SU-DHL-6 (cell line): ENCODE measurements around the gene FBXO11.

Experiments
- H2AFZ ChIP-seq: fragments of 200-600 bp; sonication (generic); 2 replicates; pipeline ENCODE4 v1.6.1; 2014; ENCODE audit warnings: low read depth, mild to moderate bottlenecking, moderate library complexity, mixed read lengths, antibody characterized with exemption, low read length; ENCODE audit not compliant: severe bottlenecking
- H3F3A ChIP-seq: fragments of 200-600 bp; shearing (Covaris generic); 2 replicates; pipeline ENCODE4 v1.6.0; 2016; ENCODE audit warnings: antibody characterized with exemption, mild to moderate bottlenecking; ENCODE audit not compliant: insufficient read depth
- H3K27ac ChIP-seq: fragments of 200-600 bp; sonication (generic); 2 replicates; pipeline ENCODE4 v1.5.1; 2016; ENCODE audit warnings: low read depth, mild to moderate bottlenecking, low read length, moderate library complexity, mixed read lengths
- H3K27me3 ChIP-seq: fragments of 200-600 bp; sonication (generic), shearing (Covaris generic); 2 replicates; pipeline ENCODE4 v1.6.0; 2014; ENCODE audit warnings: mild to moderate bottlenecking, low read length
- H3K36me3 ChIP-seq: fragments of 200-600 bp; sonication (generic); 2 replicates; pipeline ENCODE4 v1.6.1; 2014; ENCODE audit warnings: mild to moderate bottlenecking, low read length, mixed read lengths
- H3K4me2 ChIP-seq: fragments of 300-600, 200-600 bp; shearing (Covaris generic), sonication (generic); 2 replicates; pipeline ENCODE4 v1.6.0; 2014; ENCODE audit warnings: low read length, low read depth, mild to moderate bottlenecking; ENCODE audit not compliant: poor library complexity, severe bottlenecking
- H3K4me3 ChIP-seq: fragments of 200-600 bp; sonication (generic); 2 replicates; pipeline ENCODE4 v1.5.1; 2014; ENCODE audit warnings: antibody characterized with exemption, low read length, mild to moderate bottlenecking, mixed read lengths; ENCODE audit not compliant: insufficient read depth, poor library complexity, severe bottlenecking
- H3K79me2 ChIP-seq: fragments of 200-600 bp; sonication (generic); 2 replicates; pipeline ENCODE4 v1.6.1; 2014; ENCODE audit warnings: mild to moderate bottlenecking, low read length, moderate library complexity; ENCODE audit not compliant: insufficient read depth
- H3K9ac ChIP-seq: fragments of 200-600 bp; sonication (generic); 2 replicates; pipeline ENCODE4 v1.7.0; 2014; ENCODE audit warnings: mild to moderate bottlenecking, low read length
- H3K9me2 ChIP-seq: fragments of 200-600 bp; sonication (generic); replicated peaks from 2 replicates; pipeline ENCODE4 v1.6.1; 2014; ENCODE audit warnings: low read length; ENCODE audit not compliant: insufficient read depth
- H3K9me3 ChIP-seq: fragments of 200-600 bp; sonication (generic); 2 replicates; pipeline ENCODE4 v1.6.1; 2014; ENCODE audit warnings: low read length, mixed read lengths; ENCODE audit not compliant: insufficient read depth
- H4K20me1 ChIP-seq: fragments of 200-600 bp; sonication (generic); 2 replicates; pipeline ENCODE4 v1.6.1; 2014; ENCODE audit warnings: low read depth, mild to moderate bottlenecking, antibody characterized with exemption, low read length, moderate library complexity, mixed read lengths
- EZH2phosphoT487 ChIP-seq: fragments of 200-600 bp; sonication (generic), shearing (Covaris generic); conservative IDR thresholded peaks from 2 replicates; pipeline ENCODE4 v1.6.1; 2018; ENCODE audit warnings: mild to moderate bottlenecking, antibody characterized with exemption, low read length, moderate library complexity, mixed read lengths
- TF ChIP-seq, protein P1 (sequence below): fragments of 200-600 bp; sonication (generic); IDR thresholded peaks from one replicate; pipeline ENCODE4 v1.5.1; 2017; ENCODE audit warnings: antibody characterized with exemption, mild to moderate bottlenecking, low read length, moderate library complexity; ENCODE audit not compliant: insufficient read depth, poor library complexity, severe bottlenecking

The FBXO11 gene

DNA sequence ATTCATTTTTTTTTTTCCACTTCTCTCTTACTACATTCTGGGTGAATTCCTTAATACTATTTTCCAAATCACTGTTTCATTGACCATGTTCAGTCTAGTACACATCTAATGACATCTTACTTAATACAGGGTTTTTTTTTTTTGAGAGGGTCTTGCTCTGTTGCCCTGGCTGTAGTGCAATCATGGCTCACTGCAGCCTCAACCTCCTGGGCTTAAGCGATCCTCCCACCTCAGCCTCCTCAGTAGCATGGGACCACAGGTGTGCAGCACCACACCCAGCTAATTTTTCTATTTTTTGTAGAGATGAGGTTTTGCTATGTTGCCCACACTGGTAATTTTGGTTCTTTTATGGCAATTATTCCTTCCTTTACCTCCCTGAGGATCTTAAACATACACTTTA, 29.4 kb downstream of the FBXO11 start:
- Histone ChIP-seq H3K4me3 (no peak overlapping the region), H2AFZ (no peak overlapping the region), H3K79me2 (peaks cover 97% of the 10 kb centered on the region), H3K9me3 (no peaks in the 10 kb centered on the region), H3F3A (peaks cover 3% of the 10 kb centered on the region; the same call in 1 of the 2 replicates), H3K36me3 (no peaks in the 10 kb centered on the region), H3K4me2 (no peak overlapping the region), H3K9me2 (no peaks in the 10 kb centered on the region), H3K27me3 (no peaks in the 10 kb centered on the region), H3K9ac (no peak overlapping the region), H4K20me1 (peaks cover 13% of the 10 kb centered on the region; the same call in 1 of the 2 replicates), H3K27ac (no peak overlapping the region)
- TF ChIP-seq, protein P1, sequence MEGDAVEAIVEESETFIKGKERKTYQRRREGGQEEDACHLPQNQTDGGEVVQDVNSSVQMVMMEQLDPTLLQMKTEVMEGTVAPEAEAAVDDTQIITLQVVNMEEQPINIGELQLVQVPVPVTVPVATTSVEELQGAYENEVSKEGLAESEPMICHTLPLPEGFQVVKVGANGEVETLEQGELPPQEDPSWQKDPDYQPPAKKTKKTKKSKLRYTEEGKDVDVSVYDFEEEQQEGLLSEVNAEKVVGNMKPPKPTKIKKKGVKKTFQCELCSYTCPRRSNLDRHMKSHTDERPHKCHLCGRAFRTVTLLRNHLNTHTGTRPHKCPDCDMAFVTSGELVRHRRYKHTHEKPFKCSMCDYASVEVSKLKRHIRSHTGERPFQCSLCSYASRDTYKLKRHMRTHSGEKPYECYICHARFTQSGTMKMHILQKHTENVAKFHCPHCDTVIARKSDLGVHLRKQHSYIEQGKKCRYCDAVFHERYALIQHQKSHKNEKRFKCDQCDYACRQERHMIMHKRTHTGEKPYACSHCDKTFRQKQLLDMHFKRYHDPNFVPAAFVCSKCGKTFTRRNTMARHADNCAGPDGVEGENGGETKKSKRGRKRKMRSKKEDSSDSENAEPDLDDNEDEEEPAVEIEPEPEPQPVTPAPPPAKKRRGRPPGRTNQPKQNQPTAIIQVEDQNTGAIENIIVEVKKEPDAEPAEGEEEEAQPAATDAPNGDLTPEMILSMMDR = no peak
- no peak for TF ChIP-seq EZH2phosphoT487

DNA sequence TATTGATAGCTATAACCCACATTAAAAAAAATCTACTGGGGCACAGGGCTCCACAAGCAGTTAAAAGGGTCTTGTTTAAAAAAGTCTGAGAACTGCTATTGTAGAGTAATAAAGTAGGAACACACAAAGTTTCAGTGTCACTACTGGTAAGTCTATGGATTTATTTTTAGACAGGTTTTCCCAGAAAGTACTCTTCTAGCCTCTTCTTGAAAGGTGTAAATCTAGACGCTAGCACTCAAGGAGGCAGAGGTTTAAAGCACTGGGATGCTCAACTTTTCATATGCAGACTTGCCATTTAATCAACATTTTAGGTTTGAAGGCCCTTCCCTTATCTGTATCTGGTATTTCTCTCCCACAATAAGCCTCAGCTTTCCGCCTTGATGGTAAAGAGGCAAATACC, 33.4 kb downstream of the FBXO11 start:
- Histone ChIP-seq H3K4me3 (no peak overlapping the region), H3K27ac (no peak overlapping the region), H3K27me3 (no peaks in the 10 kb centered on the region), H3K9me2 (no peaks in the 10 kb centered on the region), H3K36me3 (no peaks in the 10 kb centered on the region), H3K79me2 (peaks cover 97% of the 10 kb centered on the region), H3K4me2 (no peak overlapping the region), H3K9me3 (no peaks in the 10 kb centered on the region), H3F3A (peaks cover 3% of the 10 kb centered on the region; the same call in 1 of the 2 replicates), H2AFZ (no peak overlapping the region), H4K20me1 (peaks cover 20% of the 10 kb centered on the region; the same call in 1 of the 2 replicates), H3K9ac (no peak overlapping the region)
- no peak for TF ChIP-seq EZH2phosphoT487
- TF ChIP-seq, protein P1 = no peak

DNA sequence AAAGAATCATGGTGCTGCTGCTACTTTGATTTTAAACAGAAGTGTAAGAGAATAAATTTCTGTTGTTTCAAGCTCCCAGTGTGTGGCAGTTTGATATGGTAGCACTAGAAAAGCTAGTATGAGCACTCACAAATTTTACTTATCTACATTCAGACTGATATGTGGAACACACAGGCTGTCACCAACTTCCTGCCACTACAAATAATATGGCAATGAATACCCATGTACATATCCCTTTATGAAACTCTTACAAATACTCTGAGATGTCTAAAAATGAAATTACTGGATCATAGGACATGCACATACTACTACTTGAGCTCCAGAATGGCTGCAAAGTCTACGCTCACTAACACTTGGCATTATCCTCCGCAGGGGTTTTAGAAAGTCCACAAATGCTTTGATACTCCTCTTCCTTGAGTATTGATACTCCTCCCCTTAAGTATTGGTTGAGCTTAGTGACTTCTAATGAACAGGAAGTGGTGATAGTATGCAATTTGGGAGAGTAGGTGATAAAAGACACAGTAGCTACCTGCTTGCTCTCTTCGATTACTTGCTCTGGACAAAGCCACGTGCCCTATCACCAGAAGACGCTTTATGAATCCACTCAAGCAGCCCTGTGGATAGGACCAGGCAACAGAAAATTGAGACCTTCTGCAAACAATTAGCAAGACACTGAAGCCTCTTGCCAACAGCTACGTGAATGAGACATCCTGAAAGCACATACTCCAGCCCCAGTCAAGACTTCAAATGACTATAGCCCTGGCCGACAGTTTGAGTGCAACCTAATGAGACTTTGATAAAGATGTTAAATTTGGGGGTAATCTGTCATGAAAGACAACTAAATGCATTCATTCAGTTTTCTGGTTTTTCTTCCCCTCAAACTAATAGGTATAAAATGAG, 35.4 kb downstream of the FBXO11 start:
- no peak overlapping the region for H3K27ac ChIP-seq
- H3K27me3 ChIP-seq = no peaks in the 10 kb centered on the region
- H3K4me2 ChIP-seq = no peak overlapping the region
- no peak overlapping the region for H3K9ac ChIP-seq
- peaks cover 3% of the 10 kb centered on the region; the same call in 1 of the 2 replicates for H3F3A ChIP-seq
- no peak overlapping the region for H3K4me3 ChIP-seq
- H3K9me3 ChIP-seq = no peaks in the 10 kb centered on the region
- H2AFZ ChIP-seq = no peak overlapping the region
- no peaks in the 10 kb centered on the region for H3K36me3 ChIP-seq
- TF ChIP-seq, protein P1 = no peak
- no peak for TF ChIP-seq EZH2phosphoT487
- H3K9me2 ChIP-seq = no peaks in the 10 kb centered on the region
- peaks cover 20% of the 10 kb centered on the region; the same call in 1 of the 2 replicates for H4K20me1 ChIP-seq
- H3K79me2 ChIP-seq = peaks cover 98% of the 10 kb centered on the region
